ENCODE results near the gene SMARCD2.
"Not testable (repeated sequence)": the region's sequence is repeated elsewhere in the genome, so short reads cannot be mapped to it uniquely, and the experiment has no call there.

- not testable (repeated sequence) for TF ChIP-seq CTCF (IDR thresholded peaks at IDR 0.05); ZFX (IDR thresholded peaks at IDR 0.05; ENCODE audit: borderline replicate concordance)
Observed at GRCh38 chr17:63873577-63873976, 31.1 kb upstream of the SMARCD2 start, which contains the start of gene CSH2.
